ENCODE measurements around the gene DISP2.

DISP2 gene

GRCh38 chr15:40363611-40364010, 5.6 kb downstream of the DISP2 start:
- DNase-seq (ENCODE audit: low read depth in 3 of 3): no peak

GRCh38 chr15:40364251-40364650, 6.2 kb downstream of the DISP2 start:
- DNase-seq (ENCODE audit: low read depth in 3 of 3): no peak

- no peak for DNase-seq (ENCODE audit: low read depth in 3 of 3)
Observed at GRCh38 chr15:40365016-40365415, 7.0 kb downstream of the DISP2 start.

- no peak for DNase-seq (ENCODE audit: low read depth in 3 of 3)
Observed at GRCh38 chr15:40365624-40366456, 7.8 kb downstream of the DISP2 start.

- no peak for DNase-seq (ENCODE audit: low read depth in 3 of 3)
Observed at GRCh38 chr15:40366457-40367370, 8.7 kb downstream of the DISP2 start.

- no peak for DNase-seq (ENCODE audit: low read depth in 3 of 3)
Observed at GRCh38 chr15:40367371-40367685, 9.3 kb downstream of the DISP2 start.

- DNase-seq (ENCODE audit: low read depth in 3 of 3): peak; percentile 66 to 84 (median 69)
Observed at GRCh38 chr15:40367686-40368611, 9.9 kb downstream of the DISP2 start.

- no peak for DNase-seq (ENCODE audit: low read depth in 3 of 3)
Observed at GRCh38 chr15:40368719-40369473, 10.9 kb downstream of the DISP2 start.

- no peak for DNase-seq (ENCODE audit: low read depth in 3 of 3)
Observed at GRCh38 chr15:40369474-40369869, 11.5 kb downstream of the DISP2 start.

GRCh38 chr15:40369971-40370370, 12.0 kb downstream of the DISP2 start:
- no peak for DNase-seq (ENCODE audit: low read depth in 3 of 3)

- no peak for DNase-seq (ENCODE audit: low read depth in 3 of 3)
Observed at GRCh38 chr15:40372981-40373380, 15.0 kb downstream of the DISP2 start.

GRCh38 chr15:40377606-40378005, 19.6 kb downstream of the DISP2 start:
- no peak for DNase-seq (ENCODE audit: low read depth in 3 of 3)

- no peak for DNase-seq (ENCODE audit: low read depth in 3 of 3)
Observed at GRCh38 chr15:40379374-40379773, 21.4 kb downstream of the DISP2 start.

- no peak for DNase-seq (ENCODE audit: low read depth in 3 of 3)
Observed at GRCh38 chr15:40379853-40380252, 21.8 kb downstream of the DISP2 start.

GRCh38 chr15:40380636-40381035, 22.6 kb downstream of the DISP2 start:
- no peak for DNase-seq (ENCODE audit: low read depth in 3 of 3)

- DNase-seq (ENCODE audit: low read depth in 3 of 3): no peak
Observed at GRCh38 chr15:40381818-40382529, 24.0 kb downstream of the DISP2 start.

- DNase-seq (ENCODE audit: low read depth in 3 of 3): peak; percentile 87 to 94 (median 92)
Observed at GRCh38 chr15:40382580-40383456, 24.8 kb downstream of the DISP2 start, which contains the start of gene KNSTRN. TSS of gene KNSTRN (plus strand) at chr15:40382721. CDS start at chr15:40382836, 115 bp downstream.

GRCh38 chr15:40386480-40386879, 28.5 kb downstream of the DISP2 start:
- DNase-seq (ENCODE audit: low read depth in 3 of 3): no peak

All from stimulated activated CD4-positive, alpha-beta T cell treated with anti-CD3 and anti-CD28 coated beads, TNF-alpha, amount 100 ng/mL, for 24 hours (primary cell).